Liver (tissue), 3 donors: ENCODE data around the gene MSH3.

Experiments used
- GABPA ChIP-seq, 2 donors: IDR thresholded peaks in 1 of 2; conservative IDR thresholded peaks in 1 of 2; 2 replicates each; pipeline ENCODE4 v1.6.1; 2016; ENCODE audit warnings: antibody characterized with exemption in 2 of 2, mild to moderate bottlenecking in 1 of 2, moderate library complexity in 1 of 2
- JUND ChIP-seq, 2 donors: IDR thresholded peaks; 2 replicates each; pipeline ENCODE4 v1.6.1; 2016; ENCODE audit warnings: antibody characterized with exemption in 2 of 2
- RAD21 ChIP-seq, 2 donors: IDR thresholded peaks; 2 replicates each; pipeline ENCODE4 v1.6.1; 2016; ENCODE audit warnings: antibody characterized with exemption in 2 of 2, mild to moderate bottlenecking in 2 of 2
- SP1 ChIP-seq: IDR thresholded peaks from 2 replicates; pipeline ENCODE4 v1.6.1; 2018; ENCODE audit warnings: antibody characterized with exemption, mild to moderate bottlenecking
- TAF1 ChIP-seq: conservative IDR thresholded peaks from 2 replicates; pipeline ENCODE4 v1.6.1; 2016; ENCODE audit warnings: antibody characterized with exemption, mild to moderate bottlenecking
- YY1 ChIP-seq: IDR thresholded peaks from 2 replicates; pipeline ENCODE4 v1.6.1; 2016; ENCODE audit warnings: antibody characterized with exemption, mild to moderate bottlenecking
- ZBTB33 ChIP-seq: IDR thresholded peaks from 2 replicates; pipeline ENCODE4 v1.6.1; 2016; ENCODE audit warnings: antibody characterized with exemption
- TF ChIP-seq, protein P1 (sequence below): fragments of 150-350 bp; IDR thresholded peaks from 2 replicates; pipeline ENCODE4 v1.5.1; 2017; ENCODE audit warnings: improper control_type of control experiment, low read depth, low read length; ENCODE audit not compliant: missing input control
- TF ChIP-seq, protein P2 (sequence below): IDR thresholded peaks from 2 replicates; pipeline ENCODE4 v1.6.1; 2016; ENCODE audit warnings: antibody characterized with exemption
- TF ChIP-seq, protein P3 (sequence below): IDR thresholded peaks from 2 replicates; pipeline ENCODE4 v1.6.1; 2016; ENCODE audit warnings: antibody characterized with exemption
- TF ChIP-seq, protein P4 (sequence below): IDR thresholded peaks from 2 replicates; pipeline ENCODE4 v1.6.1; 2016; ENCODE audit warnings: antibody characterized with exemption, mild to moderate bottlenecking
- donor health status: healthy.
- donor health status: healthy.

- TF ChIP-seq SP1 (no peak), YY1 (no peak), ZBTB33 (no peak), JUND (IDR thresholded peaks at IDR 0.05) (no peak), TAF1 (no peak), GABPA (IDR thresholded peaks at IDR 0.05 in 1 of 2, conservative IDR thresholded peaks at IDR 0.05 in 1 of 2) (no peak), RAD21 (IDR thresholded peaks at IDR 0.05) (no peak)
- TF ChIP-seq, protein P1, sequence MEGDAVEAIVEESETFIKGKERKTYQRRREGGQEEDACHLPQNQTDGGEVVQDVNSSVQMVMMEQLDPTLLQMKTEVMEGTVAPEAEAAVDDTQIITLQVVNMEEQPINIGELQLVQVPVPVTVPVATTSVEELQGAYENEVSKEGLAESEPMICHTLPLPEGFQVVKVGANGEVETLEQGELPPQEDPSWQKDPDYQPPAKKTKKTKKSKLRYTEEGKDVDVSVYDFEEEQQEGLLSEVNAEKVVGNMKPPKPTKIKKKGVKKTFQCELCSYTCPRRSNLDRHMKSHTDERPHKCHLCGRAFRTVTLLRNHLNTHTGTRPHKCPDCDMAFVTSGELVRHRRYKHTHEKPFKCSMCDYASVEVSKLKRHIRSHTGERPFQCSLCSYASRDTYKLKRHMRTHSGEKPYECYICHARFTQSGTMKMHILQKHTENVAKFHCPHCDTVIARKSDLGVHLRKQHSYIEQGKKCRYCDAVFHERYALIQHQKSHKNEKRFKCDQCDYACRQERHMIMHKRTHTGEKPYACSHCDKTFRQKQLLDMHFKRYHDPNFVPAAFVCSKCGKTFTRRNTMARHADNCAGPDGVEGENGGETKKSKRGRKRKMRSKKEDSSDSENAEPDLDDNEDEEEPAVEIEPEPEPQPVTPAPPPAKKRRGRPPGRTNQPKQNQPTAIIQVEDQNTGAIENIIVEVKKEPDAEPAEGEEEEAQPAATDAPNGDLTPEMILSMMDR: no peak
- TF ChIP-seq, protein P2, sequence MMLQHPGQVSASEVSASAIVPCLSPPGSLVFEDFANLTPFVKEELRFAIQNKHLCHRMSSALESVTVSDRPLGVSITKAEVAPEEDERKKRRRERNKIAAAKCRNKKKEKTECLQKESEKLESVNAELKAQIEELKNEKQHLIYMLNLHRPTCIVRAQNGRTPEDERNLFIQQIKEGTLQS: no peak
- TF ChIP-seq, protein P3, sequence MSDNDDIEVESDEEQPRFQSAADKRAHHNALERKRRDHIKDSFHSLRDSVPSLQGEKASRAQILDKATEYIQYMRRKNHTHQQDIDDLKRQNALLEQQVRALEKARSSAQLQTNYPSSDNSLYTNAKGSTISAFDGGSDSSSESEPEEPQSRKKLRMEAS: no peak
- TF ChIP-seq, protein P4, sequence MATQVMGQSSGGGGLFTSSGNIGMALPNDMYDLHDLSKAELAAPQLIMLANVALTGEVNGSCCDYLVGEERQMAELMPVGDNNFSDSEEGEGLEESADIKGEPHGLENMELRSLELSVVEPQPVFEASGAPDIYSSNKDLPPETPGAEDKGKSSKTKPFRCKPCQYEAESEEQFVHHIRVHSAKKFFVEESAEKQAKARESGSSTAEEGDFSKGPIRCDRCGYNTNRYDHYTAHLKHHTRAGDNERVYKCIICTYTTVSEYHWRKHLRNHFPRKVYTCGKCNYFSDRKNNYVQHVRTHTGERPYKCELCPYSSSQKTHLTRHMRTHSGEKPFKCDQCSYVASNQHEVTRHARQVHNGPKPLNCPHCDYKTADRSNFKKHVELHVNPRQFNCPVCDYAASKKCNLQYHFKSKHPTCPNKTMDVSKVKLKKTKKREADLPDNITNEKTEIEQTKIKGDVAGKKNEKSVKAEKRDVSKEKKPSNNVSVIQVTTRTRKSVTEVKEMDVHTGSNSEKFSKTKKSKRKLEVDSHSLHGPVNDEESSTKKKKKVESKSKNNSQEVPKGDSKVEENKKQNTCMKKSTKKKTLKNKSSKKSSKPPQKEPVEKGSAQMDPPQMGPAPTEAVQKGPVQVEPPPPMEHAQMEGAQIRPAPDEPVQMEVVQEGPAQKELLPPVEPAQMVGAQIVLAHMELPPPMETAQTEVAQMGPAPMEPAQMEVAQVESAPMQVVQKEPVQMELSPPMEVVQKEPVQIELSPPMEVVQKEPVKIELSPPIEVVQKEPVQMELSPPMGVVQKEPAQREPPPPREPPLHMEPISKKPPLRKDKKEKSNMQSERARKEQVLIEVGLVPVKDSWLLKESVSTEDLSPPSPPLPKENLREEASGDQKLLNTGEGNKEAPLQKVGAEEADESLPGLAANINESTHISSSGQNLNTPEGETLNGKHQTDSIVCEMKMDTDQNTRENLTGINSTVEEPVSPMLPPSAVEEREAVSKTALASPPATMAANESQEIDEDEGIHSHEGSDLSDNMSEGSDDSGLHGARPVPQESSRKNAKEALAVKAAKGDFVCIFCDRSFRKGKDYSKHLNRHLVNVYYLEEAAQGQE: no peak
These were observed 59.2 kb downstream of the MSH3 start for GRCh38 chr5:80713631-80714030.
